Ectodermal cell (in vitro differentiated cells): ENCODE results near the gene ZMIZ1.

Experiments used
- H3K27ac ChIP-seq: 2 replicates; pipeline ENCODE4 v1.7.0; 2013; ENCODE audit warnings: mild to moderate bottlenecking, low read depth, low read length; ENCODE audit not compliant: insufficient read depth, poor library complexity, severe bottlenecking
- H3K27me3 ChIP-seq: 2 replicates; pipeline ENCODE4 v1.7.0; 2013; ENCODE audit warnings: mild to moderate bottlenecking, low read length; ENCODE audit not compliant: insufficient read depth, control insufficient read depth, poor library complexity, severe bottlenecking
- H3K36me3 ChIP-seq: one replicate; pipeline ENCODE4 v1.7.0; 2013; ENCODE audit warnings: low read length; ENCODE audit not compliant: control insufficient read depth, insufficient read depth
- H3K4me1 ChIP-seq: one replicate; pipeline ENCODE4 v1.7.0; 2013; ENCODE audit warnings: low read length; ENCODE audit not compliant: control insufficient read depth, insufficient read depth
- H3K4me3 ChIP-seq: 2 replicates; pipeline ENCODE4 v1.7.0; 2013; ENCODE audit warnings: low read depth, low read length, control low read depth; ENCODE audit not compliant: insufficient read depth
- H3K9me3 ChIP-seq: 2 replicates; pipeline ENCODE4 v1.7.0; 2013; ENCODE audit warnings: mild to moderate bottlenecking, low read length, moderate library complexity; ENCODE audit not compliant: control insufficient read depth
- WGBS, 2 experiments: methylation state at CpG; one replicate each; pipeline ENCODE4 v1.1.7; 2013; ENCODE audit warnings: missing lambda C conversion rate in 2 of 2; 5-methylcytosine and 5-hydroxymethylcytosine counted together

ZMIZ1 gene

GRCh38 chr10:79129361-79129997 is 60.7 kb downstream of the ZMIZ1 start:
- H3K36me3 ChIP-seq = peaks cover 4% of the 10 kb centered on the region
- H3K27ac ChIP-seq = peak overlapping the region; percentile 89
- no peaks in the 10 kb centered on the region for H3K27me3 ChIP-seq
- no peak overlapping the region for H3K4me3 ChIP-seq
- H3K4me1 ChIP-seq = peaks cover 67% of the 10 kb centered on the region
- WGBS, 2 experiments = 2 to 3% methylated on average over 8 of the region's 8 CpGs
- H3K9me3 ChIP-seq = no peaks in the 10 kb centered on the region

GRCh38 chr10:79130255-79130654 is 61.5 kb downstream of the ZMIZ1 start:
- Histone ChIP-seq H3K9me3 (no peaks in the 10 kb centered on the region), H3K4me1 (peaks cover 67% of the 10 kb centered on the region), H3K36me3 (no peaks in the 10 kb centered on the region), H3K27ac (no peak overlapping the region), H3K4me3 (no peak overlapping the region), H3K27me3 (no peaks in the 10 kb centered on the region)
- 87 to 89% methylated on average over 5 of the region's 5 CpGs for WGBS, 2 experiments

- Histone ChIP-seq H3K36me3 (no peaks in the 10 kb centered on the region), H3K27me3 (no peaks in the 10 kb centered on the region), H3K4me1 (peaks cover 72% of the 10 kb centered on the region), H3K4me3 (no peak overlapping the region), H3K27ac (no peak overlapping the region), H3K9me3 (no peaks in the 10 kb centered on the region)
- 52 to 59% methylated on average over 5 of the region's 5 CpGs for WGBS, 2 experiments
Measured at GRCh38 chr10:79130846-79131245, 62.1 kb downstream of the ZMIZ1 start.

GRCh38 chr10:79131836-79132631 is 63.3 kb downstream of the ZMIZ1 start:
- Histone ChIP-seq H3K27ac (no peak overlapping the region), H3K36me3 (no peaks in the 10 kb centered on the region)

GRCh38 chr10:79132681-79133381 is 64.1 kb downstream of the ZMIZ1 start:
- no peaks in the 10 kb centered on the region for H3K36me3 ChIP-seq
- no peaks in the 10 kb centered on the region for H3K27me3 ChIP-seq
- H3K4me1 ChIP-seq = peaks cover 73% of the 10 kb centered on the region
- no peak overlapping the region for H3K4me3 ChIP-seq
- H3K9me3 ChIP-seq = no peaks in the 10 kb centered on the region
- no peak overlapping the region for H3K27ac ChIP-seq
- WGBS, 2 experiments = 29% methylated on average over 6 to 7 of the region's 7 CpGs

More at GRCh38 chr10:79131836-79132631, 63.3 kb downstream of the ZMIZ1 start:
- Histone ChIP-seq H3K4me3 (no peak overlapping the region), H3K4me1 (peaks cover 71% of the 10 kb centered on the region), H3K27me3 (no peaks in the 10 kb centered on the region), H3K9me3 (no peaks in the 10 kb centered on the region)
- 87 to 88% methylated on average over 13 of the region's 13 CpGs for WGBS, 2 experiments

- no peaks in the 10 kb centered on the region for H3K36me3 ChIP-seq
- no peaks in the 10 kb centered on the region for H3K9me3 ChIP-seq
- H3K4me1 ChIP-seq = peaks cover 74% of the 10 kb centered on the region
- no peak overlapping the region for H3K27ac ChIP-seq
- 75 to 80% methylated on average over 2 of the region's 2 CpGs for WGBS, 2 experiments
- H3K4me3 ChIP-seq = no peak overlapping the region
- H3K27me3 ChIP-seq = no peaks in the 10 kb centered on the region
Measured at GRCh38 chr10:79133416-79133815, 64.7 kb downstream of the ZMIZ1 start.

- Histone ChIP-seq H3K27me3 (no peaks in the 10 kb centered on the region), H3K4me3 (no peak overlapping the region), H3K9me3 (no peaks in the 10 kb centered on the region), H3K36me3 (no peaks in the 10 kb centered on the region), H3K4me1 (peaks cover 66% of the 10 kb centered on the region), H3K27ac (no peak overlapping the region)
- 73 to 74% methylated on average over 9 of the region's 9 CpGs for WGBS, 2 experiments
Measured at GRCh38 chr10:79135790-79136189, 67.0 kb downstream of the ZMIZ1 start.

GRCh38 chr10:79136236-79137005 is 67.7 kb downstream of the ZMIZ1 start:
- Histone ChIP-seq H3K4me3 (no peak overlapping the region), H3K27me3 (no peaks in the 10 kb centered on the region), H3K27ac (no peak overlapping the region), H3K9me3 (no peaks in the 10 kb centered on the region), H3K4me1 (peaks cover 62% of the 10 kb centered on the region), H3K36me3 (no peaks in the 10 kb centered on the region)
- WGBS, 2 experiments = 81 to 82% methylated on average over 2 of the region's 2 CpGs

GRCh38 chr10:79137300-79137756 is 68.6 kb downstream of the ZMIZ1 start:
- 80 to 81% methylated on average over 8 of the region's 8 CpGs for WGBS, 2 experiments
- H3K27ac ChIP-seq = no peak overlapping the region
- H3K4me1 ChIP-seq = peaks cover 53% of the 10 kb centered on the region

More at GRCh38 chr10:79137300-79137756, 68.6 kb downstream of the ZMIZ1 start:
- H3K9me3 ChIP-seq = no peaks in the 10 kb centered on the region
- H3K4me3 ChIP-seq = no peak overlapping the region
- H3K36me3 ChIP-seq = no peaks in the 10 kb centered on the region
- H3K27me3 ChIP-seq = no peaks in the 10 kb centered on the region
